ENCODE results near the gene FGFR1OP2.
"Not testable (repeated sequence)": the region's sequence is repeated elsewhere in the genome, so short reads cannot be mapped to it uniquely, and the experiment has no call there.

The FGFR1OP2 gene

DNA sequence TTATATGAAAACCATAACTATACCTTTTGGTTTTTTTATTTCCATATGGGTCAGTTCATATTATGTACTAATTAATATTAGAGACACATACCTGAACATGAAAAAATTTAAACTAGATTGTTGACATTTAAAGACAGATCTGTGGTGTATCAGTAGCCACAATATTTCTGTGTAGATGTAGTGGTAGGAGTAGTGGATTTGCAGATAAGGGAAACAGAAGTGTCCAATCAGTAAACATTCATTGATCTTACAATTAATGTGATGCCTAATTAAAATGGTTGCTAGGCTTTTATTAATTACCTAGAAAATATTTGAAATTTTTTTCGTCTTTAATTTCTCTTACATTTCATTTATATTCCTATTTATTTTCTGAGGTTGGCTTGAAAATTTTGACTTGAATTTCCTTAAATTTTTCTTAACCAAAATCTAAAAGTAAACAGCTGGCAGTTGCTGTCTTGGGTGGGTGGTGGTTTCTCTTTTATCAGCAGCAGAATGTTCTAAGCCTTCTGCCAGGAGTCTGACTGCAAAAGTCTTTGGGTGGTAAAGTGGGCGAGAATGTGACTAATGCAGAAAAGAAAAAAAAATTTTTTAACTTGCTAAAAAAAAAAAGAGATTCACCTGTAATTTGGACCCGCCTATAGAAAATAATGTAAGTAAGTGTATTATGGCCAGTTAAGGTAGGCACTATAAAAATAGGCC, 2.4 kb downstream of the FGFR1OP2 start:
- DNase-seq (ENCODE audit: low read depth in 2 of 3, low spot score in 1 of 3): no peak

DNA sequence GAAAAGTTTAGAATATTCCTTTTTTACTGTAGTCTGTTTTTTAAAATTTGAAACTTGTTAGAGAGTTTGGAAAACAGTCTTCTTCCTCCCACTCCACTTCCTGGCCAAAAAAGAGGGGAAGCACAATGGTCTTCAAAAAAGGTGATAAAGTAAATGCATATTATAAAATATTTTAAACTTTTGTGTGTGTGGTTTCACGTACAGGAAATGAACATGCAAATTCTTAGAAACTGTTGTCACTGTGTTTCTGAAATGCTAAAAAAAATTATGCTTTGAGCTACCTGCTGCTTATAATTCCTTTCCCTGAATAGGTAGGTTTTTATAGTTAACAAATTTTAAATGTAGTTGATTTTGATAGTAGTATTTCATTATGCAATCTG, 2.9 kb downstream of the FGFR1OP2 start:
- no peak for DNase-seq (ENCODE audit: low read depth in 2 of 3, low spot score in 1 of 3)

GRCh38 chr12:26948309-26948708, 10.0 kb downstream of the FGFR1OP2 start:
- no peak for DNase-seq (ENCODE audit: low read depth in 2 of 3, low spot score in 1 of 3)

GRCh38 chr12:26953447-26953846, 15.2 kb downstream of the FGFR1OP2 start:
- DNase-seq (ENCODE audit: low read depth in 2 of 3, low spot score in 1 of 3): no peak

- DNase-seq (ENCODE audit: low read depth in 2 of 3, low spot score in 1 of 3): no peak
Observed at GRCh38 chr12:26954027-26954426, 15.8 kb downstream of the FGFR1OP2 start.

DNA sequence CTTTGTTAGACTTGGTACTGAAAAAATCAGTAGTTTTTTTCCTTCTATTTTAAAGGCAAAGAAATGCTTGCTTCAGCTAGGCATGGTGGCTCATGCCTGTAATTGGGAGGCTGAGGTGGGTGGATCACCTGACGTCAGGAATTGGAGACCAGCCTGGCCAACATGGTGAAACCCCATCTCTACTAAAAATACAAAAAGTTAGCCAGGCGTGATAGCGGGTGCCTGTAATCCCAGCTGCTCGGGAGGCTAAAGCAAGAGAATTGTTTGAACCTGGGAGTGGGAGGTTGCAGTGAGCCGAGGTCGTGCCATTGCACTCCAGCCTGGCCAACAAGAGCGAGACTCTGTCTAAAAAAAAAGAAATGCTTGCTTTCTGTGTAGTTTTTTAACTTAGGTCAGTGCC, 23.1 kb downstream of the FGFR1OP2 start:
- not testable (repeated sequence) for DNase-seq (ENCODE audit: low read depth in 2 of 3, low spot score in 1 of 3)

- no peak for DNase-seq (ENCODE audit: low read depth in 2 of 3, low spot score in 1 of 3)
Observed at GRCh38 chr12:26961803-26962202, 23.5 kb downstream of the FGFR1OP2 start.

- DNase-seq (ENCODE audit: low read depth in 2 of 3, low spot score in 1 of 3): no peak
Observed at GRCh38 chr12:26963413-26963812, 25.1 kb downstream of the FGFR1OP2 start.

DNA sequence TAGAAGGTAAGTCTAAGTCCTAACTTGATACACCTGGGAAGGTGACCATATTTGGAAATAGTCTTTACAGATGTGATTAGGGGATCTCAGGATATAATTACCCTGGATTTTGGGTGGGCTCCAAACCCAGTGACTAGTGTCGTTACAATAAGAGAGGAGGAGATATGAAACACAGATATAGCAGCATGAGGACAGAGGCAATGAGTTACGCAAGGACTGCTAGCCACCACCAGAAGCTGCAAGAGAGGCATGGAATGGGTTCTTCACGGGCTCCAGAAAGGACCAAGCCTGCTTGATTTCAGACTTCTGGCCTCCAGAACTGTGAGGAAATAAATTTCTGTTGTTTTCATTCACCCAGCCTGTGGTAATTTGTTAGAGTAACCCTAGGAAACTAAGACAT, 28.6 kb downstream of the FGFR1OP2 start:
- DNase-seq (ENCODE audit: low read depth in 2 of 3, low spot score in 1 of 3): no peak

DNA sequence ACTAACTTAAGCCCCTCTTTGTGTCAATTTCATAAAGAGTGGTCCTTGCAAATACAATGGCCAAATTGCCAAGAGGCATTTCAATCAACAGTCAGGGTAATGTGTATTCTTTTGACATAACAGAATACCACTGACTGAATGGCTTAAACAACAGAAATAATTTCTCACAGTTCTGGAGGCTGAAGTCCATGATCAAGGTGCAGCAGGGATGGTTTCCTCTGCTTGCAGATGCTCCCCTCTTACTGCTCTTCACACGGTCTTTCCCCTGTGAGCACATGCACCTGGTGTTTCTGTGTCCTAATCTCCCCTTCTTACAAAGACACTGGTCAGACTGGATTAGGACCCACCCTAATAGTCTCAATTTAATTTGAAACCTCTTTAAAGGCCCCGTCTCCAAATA, 31.9 kb downstream of the FGFR1OP2 start:
- no peak for DNase-seq (ENCODE audit: low read depth in 2 of 3, low spot score in 1 of 3)

- DNase-seq (ENCODE audit: low read depth in 2 of 3, low spot score in 1 of 3): peak; percentile 50 to 58 (median 55)
Observed at GRCh38 chr12:26971963-26972362, 33.7 kb downstream of the FGFR1OP2 start.

- no peak for DNase-seq (ENCODE audit: low read depth in 2 of 3, low spot score in 1 of 3)
Observed at GRCh38 chr12:26976687-26977086, 38.4 kb downstream of the FGFR1OP2 start.

- DNase-seq (ENCODE audit: low read depth in 2 of 3, low spot score in 1 of 3): no peak
Observed at GRCh38 chr12:26978801-26979200, 40.5 kb downstream of the FGFR1OP2 start.

DNA sequence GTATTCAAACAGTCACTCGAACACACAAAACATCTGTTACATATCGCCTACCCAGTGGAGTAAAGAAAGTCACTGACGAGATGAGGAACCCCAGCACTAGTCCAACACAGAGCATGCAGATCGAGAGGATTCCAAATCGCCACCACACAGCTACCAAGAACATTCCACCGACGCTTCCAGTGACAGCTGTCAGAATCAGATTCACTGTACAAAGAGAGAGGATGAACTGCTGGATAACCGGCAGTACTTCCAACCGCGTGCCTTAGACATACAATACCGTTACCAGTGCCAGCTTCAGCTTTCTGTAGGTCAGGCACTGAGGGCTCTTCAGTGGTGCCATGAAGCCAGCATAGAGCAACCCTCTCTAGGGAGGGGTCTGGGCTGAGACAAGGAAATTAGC, 41.5 kb downstream of the FGFR1OP2 start:
- DNase-seq (ENCODE audit: low read depth in 2 of 3, low spot score in 1 of 3): no peak

DNA sequence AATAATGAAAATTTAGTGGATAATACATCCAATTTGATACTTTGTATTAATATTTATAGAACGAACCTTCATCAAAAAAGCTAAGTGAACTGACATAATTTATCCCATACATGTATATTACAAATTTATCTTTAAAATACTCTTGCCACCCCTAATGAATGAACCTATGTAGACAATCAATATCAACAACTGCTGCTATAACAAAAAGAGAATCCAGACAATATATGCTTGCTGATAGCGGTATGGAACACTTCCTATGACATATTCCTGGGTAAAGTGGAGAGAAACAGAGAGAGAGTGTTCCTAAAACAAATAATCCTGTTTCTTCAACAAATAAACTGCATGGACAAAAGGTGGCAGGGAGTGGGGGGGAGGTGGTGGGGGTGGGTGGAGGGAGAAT, 44.6 kb downstream of the FGFR1OP2 start:
- DNase-seq (ENCODE audit: low read depth in 2 of 3, low spot score in 1 of 3): no peak

- no peak for DNase-seq (ENCODE audit: low read depth in 2 of 3, low spot score in 1 of 3)
Observed at GRCh38 chr12:26987634-26988424, 49.6 kb downstream of the FGFR1OP2 start.

GRCh38 chr12:26988703-26989102, 50.4 kb downstream of the FGFR1OP2 start:
- DNase-seq (ENCODE audit: low read depth in 2 of 3, low spot score in 1 of 3): no peak

GRCh38 chr12:26989873-26990272, 51.6 kb downstream of the FGFR1OP2 start:
- DNase-seq (ENCODE audit: low read depth in 2 of 3, low spot score in 1 of 3): no peak

DNA sequence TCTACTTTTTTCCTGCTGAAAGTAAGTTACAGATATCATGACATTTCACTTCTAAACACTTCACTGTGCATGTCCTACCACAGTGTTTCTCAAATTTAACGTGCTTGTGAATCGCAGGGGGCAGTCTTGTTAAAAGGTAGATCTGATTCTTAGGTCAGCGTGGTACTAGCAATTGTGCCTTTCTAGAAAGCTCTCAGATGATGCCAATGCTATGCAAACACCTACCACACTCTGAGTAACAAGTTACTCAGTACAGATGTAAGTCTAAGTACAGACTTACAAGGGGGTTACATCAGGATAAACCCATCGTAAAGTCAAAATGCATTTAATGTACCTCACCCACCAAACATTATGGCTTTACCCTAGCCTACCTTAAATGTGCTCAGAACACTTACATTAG, 53.6 kb downstream of the FGFR1OP2 start:
- no peak for DNase-seq (ENCODE audit: low read depth in 2 of 3, low spot score in 1 of 3)

- DNase-seq (ENCODE audit: low read depth in 2 of 3, low spot score in 1 of 3): no peak
Observed at GRCh38 chr12:26994109-26994508, 55.8 kb downstream of the FGFR1OP2 start.

DNA sequence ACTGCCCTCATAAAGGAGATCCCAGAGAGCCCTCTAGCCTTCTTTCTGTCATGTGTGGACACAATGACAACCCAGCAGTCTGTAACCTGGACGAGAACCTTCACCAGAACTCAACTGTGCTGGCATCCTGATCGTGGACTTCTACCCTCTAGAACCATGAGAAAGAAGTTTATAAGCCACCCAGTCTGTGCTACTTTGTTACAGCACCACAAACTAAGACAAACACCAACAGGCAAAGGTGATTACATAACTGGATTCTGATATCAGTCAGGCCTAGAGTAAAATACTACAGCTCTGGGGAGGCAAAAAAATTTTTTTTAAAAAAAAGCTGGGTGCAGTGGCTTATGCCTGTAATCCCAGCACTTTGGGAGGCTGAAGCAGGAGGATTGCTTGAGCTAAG, 57.4 kb downstream of the FGFR1OP2 start:
- DNase-seq (ENCODE audit: low read depth in 2 of 3, low spot score in 1 of 3): no peak

GRCh38 chr12:26997003-26997402, 58.7 kb downstream of the FGFR1OP2 start:
- no peak for DNase-seq (ENCODE audit: low read depth in 2 of 3, low spot score in 1 of 3)

DNA sequence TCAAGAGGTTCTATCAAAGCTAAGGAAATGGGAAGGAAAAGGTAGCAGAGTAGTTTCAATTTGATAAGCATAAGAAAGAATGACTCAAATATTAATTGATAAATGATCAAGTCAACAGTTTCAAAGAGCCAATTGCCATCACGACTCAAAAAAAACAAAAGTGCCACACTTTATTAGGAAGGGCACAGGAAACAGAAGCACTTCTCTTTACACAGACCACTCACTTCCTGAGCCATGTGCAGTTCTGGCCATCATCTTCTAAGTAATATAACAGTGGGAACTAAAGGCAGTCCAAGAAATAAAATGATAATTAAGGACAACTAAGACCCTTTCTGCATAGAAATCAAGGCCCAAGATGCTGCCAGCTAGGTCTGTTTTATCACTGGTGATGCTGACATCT, 62.7 kb downstream of the FGFR1OP2 start:
- no peak for DNase-seq (ENCODE audit: low read depth in 2 of 3, low spot score in 1 of 3)
